ENCODE results near the gene XPA.

Gene XPA

DNA sequence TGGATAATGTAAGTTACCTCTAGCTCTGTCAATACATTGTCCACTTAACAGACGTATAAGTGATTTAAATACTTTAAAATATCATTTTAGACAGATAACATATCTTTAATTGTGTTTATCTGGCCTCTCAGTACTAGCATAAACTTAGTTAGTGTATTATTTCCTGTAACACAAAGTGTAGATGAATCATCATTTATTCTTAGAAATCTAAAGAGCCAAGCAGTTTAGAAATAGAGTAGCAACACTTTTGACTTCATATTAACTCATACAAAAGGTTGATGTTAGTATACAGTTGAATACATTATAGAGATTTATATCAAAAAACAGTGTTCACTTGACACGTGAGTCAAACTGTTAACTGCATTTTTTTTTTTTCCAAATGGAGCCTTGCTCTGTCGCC, 45.5 kb downstream of the XPA start:
- no peak for DNase-seq (ENCODE audit: low spot score)

DNA sequence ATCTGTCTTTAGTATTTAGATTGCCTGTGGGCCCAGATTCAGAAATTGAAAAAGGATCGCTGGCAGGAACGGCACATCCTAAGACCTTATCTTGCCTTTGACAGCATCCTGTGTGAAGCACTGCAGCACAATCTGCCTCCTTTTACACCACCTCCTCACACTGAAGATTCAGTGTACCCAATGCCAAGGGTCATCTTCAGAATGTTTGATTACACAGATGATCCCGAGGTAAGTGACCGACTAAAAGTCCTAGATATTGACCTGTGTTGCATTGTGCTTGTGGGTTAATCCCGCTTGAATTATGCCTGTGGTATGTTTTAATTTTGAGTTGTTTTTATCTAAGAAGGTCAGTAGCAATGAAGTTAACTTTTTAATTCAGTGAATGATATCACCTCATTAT, 49.1 kb downstream of the XPA start:
- DNase-seq (ENCODE audit: low spot score): no peak

DNA sequence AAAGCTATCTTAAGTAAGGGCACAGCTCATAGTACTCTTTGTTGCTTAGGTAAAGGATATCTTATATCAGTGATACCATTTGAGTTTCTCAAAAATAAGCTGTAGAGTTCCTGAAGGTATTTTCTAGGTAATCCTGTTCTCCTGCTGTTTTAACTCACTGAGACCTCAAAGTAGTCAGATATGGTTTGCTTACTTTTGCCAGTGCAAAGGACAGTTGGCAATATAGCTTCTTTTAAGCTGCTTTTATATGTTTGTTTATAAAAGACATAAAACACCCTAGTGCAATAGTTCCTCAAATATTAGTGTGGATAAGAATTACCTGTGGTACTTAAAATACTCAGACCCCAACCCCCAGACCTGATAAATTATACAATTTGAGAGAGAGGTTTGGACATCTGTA, 51.4 kb downstream of the XPA start:
- DNase-seq (ENCODE audit: low spot score): no peak

DNA sequence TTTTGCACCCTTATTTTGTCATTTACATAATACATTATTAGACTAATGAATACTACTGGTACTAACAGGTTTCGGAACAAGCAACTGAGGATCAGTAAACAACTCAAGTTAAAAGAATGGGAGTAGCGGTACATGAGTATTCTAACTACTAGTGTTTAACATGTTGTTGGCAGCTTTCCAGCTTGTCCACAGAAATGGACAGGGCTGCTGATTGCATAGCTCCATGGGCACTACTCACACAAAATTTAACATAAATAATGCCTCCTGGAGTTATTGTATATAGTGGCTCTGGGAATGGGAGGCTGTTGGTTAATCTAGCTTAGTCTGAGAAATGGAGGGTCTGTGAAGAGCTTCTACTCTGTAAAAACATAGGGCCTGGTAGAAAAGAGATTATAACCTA, 56.8 kb downstream of the XPA start:
- no peak for DNase-seq (ENCODE audit: low spot score)

DNA sequence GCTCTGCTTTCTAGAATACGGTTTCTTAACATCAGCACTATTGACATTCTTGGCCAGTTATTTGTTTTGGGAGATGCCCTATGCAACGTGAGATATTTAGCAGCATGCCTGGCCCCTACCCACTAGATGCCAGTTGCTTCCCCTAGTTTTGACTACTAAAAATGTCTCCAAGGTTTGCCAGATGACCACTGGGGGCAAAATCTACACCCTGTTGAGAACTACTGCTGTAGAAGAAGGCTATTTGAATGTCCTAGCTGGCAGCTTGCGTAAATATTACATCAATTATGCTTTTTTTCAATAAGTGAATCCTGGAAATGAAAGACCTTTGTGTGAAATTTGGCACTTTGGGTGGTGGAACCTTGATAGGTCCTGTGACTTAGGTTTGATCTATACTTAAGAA, 58.5 kb downstream of the XPA start:
- DNase-seq (ENCODE audit: low spot score): no peak

DNA sequence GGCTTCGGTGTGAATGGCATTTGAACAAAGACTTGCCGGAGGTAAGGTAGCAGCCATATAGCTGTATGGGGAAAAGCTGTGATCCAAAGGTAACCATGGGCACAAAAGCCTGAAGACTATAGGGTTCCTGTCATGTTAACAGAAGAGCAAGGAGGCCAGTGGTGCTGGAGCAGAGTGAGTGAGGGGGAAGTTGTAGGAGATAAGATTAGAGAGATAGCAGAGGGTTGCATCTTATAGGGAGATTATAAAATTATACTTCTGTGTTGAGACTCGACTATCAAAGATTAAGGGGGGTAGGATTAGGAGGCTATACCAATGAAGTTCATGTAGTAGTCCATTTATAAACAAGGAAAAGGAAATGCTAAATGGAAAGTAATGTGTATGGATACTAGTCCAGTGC, 60.2 kb downstream of the XPA start:
- DNase-seq (ENCODE audit: low spot score): no peak

DNA sequence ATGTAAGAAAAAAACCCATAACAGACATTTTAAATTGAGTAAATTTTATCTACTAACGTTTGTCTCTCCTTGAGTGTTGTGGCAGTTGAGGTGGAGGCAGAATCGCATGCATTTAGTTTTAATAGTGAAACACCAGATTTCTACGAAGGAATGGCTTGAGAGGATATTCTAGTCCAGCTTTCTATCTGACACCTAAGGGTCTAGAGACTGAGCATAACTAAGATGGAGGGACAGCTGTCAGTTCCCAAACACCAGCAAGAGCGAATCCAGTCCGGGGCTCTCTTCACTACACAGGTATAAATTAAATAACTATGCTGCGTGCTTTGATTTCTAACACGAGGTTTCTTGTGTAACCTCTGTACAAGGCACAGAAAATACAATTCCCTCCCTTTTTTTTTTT, 62.1 kb downstream of the XPA start:
- DNase-seq (ENCODE audit: low spot score): no peak

DNA sequence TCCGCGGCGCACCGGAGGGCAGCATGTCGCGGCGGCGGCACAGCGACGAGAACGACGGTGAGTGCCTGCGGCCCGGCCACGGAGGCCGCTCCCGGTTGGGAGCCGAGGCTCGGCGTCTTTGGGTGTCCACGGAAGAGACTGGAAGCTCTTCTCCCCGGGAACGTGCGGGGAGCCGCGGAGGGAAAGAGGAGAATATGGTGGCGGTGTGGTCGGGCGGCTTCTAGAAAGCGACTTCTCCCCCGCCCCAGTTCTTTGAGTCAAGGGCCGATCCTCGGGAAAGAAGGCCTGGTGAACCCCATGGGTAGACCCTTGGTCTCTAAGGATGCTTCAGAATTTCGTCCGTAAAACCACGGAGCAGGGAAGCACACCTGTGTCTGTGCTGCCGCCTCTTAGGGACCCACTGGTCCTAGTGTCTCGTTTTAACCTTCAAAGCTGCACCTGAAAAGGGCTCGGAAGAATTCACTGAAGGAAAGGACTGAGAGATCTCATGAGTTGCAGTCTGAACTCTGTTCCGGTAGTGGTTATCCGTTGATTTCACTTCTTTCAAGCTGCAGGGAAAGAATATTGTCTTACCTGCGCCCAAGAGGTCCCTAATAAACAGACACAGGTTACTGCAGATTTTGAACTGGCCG, 63.2 kb downstream of the XPA start:
- DNase-seq (ENCODE audit: low spot score): no peak

DNA sequence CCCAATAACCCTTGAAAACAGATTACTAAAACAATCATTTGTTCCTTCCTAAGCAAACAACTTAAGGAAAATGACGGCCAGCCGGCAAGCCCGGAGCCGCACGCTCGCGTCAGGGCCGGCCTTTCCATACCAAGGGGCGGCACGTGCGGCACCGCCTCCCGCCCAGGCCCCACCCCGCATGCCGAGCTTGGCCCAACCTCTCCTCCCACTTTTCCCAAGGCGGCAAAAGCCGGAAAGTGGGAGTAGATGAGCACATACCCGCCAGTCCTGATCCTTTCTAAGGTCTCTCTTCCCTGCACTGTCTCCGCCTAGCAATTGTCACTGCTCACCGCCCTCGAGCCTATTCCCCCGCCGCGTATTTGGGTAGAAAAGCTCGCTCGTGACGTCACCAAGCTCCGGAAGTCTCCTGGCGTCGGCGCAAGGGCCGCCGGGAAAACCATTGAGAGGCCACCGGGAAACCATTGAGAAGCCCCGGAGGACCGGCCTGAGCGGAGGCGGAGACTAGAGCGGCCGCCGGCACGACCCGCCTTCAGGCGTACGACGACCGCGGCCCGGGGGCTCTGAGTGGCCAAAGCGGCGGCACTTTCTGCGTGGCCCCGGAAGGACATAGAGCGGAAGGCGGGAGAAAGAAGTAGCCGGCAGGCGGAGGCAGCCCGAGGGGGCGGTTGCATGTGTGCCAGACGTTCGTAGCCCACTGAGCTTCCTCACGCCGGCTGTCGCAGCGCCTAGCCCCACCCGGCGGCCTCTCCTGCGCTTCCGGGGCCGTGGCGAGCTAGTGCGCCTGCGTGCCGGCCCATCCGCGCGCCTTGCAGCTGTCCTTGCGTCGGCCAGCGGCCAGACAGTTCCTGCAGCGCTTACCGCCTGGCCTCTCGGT, 63.9 kb downstream of the XPA start, which contains the start of the genes NCBP1 and TSTD2:
Gene NCBP1, plus strand, starts transcription at position 837 of the 874 bp plus-strand sequence. CDS start 61 bp downstream, outside the sequence.
Gene TSTD2, minus strand, starts transcription at position 384 of the 874 bp plus-strand sequence. CDS start 5,806 bp downstream, outside the sequence.
- peak; percentile 97 for DNase-seq (ENCODE audit: low spot score)

DNA sequence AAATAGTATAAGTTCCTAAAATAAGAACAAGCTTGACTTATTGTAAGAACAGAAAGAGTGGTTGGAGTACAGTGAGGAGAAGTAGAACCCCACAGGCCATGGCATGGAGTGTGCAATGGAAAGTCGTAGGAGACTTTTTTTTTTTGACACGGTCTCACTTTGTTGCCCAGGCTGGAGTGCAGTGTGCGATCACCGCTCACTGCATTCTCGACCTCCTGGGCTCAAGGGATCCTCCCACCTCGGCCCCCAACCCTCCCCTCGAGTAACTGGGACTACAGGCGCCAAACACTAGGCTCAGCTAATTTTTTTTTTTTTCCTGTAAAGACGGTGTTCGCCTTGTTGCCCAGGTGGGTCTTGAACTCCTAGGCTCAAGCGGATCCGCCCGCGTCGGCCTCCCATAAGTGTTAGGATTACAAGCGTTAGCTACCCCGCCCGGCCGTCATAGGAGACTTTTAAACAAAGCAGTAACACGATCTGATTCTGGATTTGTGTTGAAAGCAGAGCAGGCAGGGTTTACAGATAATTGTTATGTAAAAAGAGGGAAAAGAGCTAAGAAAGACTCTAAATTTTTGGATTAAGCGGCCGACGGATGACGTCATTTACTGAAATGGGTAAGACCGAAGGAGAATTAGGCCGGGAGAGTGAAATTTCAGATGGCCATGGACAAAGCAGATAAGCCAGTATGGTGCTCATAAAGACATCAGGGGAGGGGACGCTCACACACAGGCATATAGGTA, 64.7 kb downstream of the XPA start:
- DNase-seq (ENCODE audit: low spot score): no peak

DNA sequence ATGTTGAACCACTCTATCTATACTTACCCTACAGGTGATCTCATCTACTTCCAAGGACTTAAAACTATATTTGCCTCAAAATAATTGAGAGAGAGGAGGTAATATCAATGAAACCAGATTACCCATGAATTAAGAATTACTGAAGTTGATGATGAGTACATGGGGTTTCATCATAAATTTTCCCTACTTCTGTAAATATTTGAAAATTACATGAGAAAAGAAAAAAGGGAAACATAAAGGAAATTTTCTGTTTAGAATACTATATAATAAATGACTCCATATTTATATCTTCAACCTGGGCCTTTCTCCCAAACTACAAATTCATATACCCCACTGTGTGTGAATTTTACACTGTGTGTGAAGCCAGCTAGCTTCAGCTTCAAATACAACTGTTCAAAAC, 66.5 kb downstream of the XPA start:
- no peak for DNase-seq (ENCODE audit: low spot score)

DNA sequence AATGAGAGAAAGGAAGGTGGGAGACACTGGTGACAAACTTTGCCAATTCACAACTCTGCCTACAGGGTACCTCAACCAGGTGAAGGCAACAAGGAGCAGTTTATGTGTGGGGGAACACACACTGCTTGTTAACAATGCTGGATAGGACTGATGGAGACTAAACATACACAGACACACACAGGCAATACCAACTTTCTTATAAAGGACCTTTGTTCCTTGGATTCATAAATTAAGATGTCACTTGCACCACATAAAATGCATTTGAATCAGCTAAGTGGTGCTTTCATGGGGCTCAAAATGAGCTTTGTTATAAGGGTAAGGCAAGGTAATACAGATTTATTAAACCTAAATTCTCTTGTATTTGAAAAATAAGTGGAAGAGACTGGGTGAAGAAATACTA, 68.0 kb downstream of the XPA start:
- no peak for DNase-seq (ENCODE audit: low spot score)

DNA sequence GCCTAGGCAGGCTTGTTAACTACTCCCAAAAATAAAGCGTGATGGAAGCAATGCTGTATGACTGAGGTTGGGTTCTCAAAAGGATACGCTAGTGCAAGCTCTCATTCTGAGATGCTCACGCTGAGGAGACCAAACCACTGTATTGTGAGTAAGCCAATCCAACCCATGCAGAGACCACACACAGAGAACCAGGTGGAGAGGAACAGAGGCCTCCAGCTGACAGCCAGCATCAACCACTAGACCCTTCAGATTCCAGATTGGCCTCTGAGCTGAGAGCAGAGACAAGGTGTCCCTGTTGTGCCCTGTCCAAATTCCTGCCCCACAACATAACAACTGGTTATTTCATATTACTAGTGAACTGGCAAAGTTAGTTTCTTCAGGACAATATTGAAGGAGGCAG, 68.5 kb downstream of the XPA start:
- DNase-seq (ENCODE audit: low spot score): no peak

DNA sequence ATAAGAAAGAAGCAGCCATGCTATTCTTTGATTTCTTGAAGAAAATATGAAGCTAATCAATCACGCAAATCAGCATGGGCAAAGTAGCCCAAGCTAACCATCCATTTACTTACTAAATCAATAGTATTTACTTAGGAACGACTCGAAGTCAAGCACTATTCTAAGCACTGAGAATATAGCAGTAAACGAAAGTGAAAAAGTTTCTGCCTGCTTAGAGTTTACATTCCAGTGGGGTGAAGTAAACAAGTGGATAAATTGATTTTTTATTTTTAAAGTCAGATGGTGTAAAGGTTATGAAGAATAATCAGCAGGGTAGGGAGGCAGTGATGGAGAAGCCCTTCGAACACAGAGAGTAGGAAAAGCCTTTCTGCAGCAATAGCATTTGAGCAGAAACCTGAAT, 69.5 kb downstream of the XPA start:
- no peak for DNase-seq (ENCODE audit: low spot score)

DNA sequence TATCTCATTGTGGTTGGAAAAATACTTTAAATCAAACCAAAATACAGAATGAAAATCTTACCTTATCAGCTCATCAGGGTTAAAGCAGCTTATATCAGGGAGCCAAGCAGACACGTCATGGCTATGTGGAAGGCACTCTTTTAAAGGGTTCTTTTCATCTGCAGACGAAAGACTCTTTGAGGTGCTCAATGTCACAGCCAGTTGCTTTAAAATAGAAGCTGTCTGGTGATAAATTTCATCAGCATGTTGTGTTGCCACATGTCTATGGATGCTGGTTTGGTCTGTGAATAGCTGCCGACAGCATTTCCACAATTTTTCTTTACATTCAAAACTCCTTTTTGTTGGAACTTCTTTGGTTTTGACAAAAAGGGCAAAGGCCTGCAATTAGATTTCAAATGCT, 71.5 kb downstream of the XPA start:
- no peak for DNase-seq (ENCODE audit: low spot score)

Measured in CD4-positive, alpha-beta T cell treated with Interleukin-15 for 4 hours (primary cell).